Colonic mucosa (tissue), 4 donors: Measurements from ENCODE around the gene MSH2. TPM values are rescaled to one million over a fixed set of nuclear protein-coding genes. Genes with fewer than 3 reads are reported as not detected.
"Not testable (repeated sequence)": the region's sequence is repeated elsewhere in the genome, so short reads cannot be mapped to it uniquely, and the experiment has no call there.

Experiments used
- DNase-seq: peaks from one replicate; pipeline ENCODE4 v3.0.0-alpha.2; 2020
- H3K27ac ChIP-seq: fragments of 200-600 bp; one replicate; pipeline ENCODE4 v1.8.0; 2021
- H3K27me3 ChIP-seq: fragments of 200-600 bp; one replicate; pipeline ENCODE4 v1.8.0; 2021
- H3K36me3 ChIP-seq: fragments of 200-600 bp; one replicate; pipeline ENCODE4 v1.8.0; 2021
- H3K4me1 ChIP-seq: fragments of 200-600 bp; one replicate; pipeline ENCODE4 v1.8.0; 2021; ENCODE audit warnings: mild to moderate bottlenecking
- H3K4me3 ChIP-seq: fragments of 200-600 bp; one replicate; pipeline ENCODE4 v1.8.0; 2021
- H3K9ac ChIP-seq, 2 donors: one replicate each; pipeline ENCODE4 v1.7.0; 2013; ENCODE audit warnings: control low read depth in 2 of 2, low read depth in 2 of 2, low read length in 2 of 2
- H3K9me3 ChIP-seq: fragments of 200-600 bp; one replicate; pipeline ENCODE4 v1.8.0; 2021
- CTCF ChIP-seq: fragments of 200-600 bp; IDR thresholded peaks from one replicate; pipeline ENCODE4 v1.8.0; 2022; ENCODE audit warnings: antibody characterized with exemption, mild to moderate bottlenecking
- intact Hi-C: fragments of 100-400 bp; cut with DNase I; formaldehyde crosslinking; loops from one replicate; pipeline ENCODE4 v1.14.1; 2022
- total RNA-seq, 2 donors: library from RNA; stranded (reverse); fragmentation: NEBNext Ultra II Directional in 1 of 2; extraction: Animal tissue kit (Norgen Biotek cat#: 25700) in 1 of 2; gene quantifications; one replicate each; pipeline ENCODE4 v1.2.1, GENCODE V29; 2021
- donor health status: healthy.
- donor health status: DM: no; HTN: no; CAD: no.
- donor health status: DM: no; HTN: no; CAD: no.

MSH2 gene
- total RNA-seq, 2 donors from 2014 or later = 16.5 to 35.1 TPM

GRCh38 chr2:47429795-47430194 is 26.8 kb downstream of the MSH2 start:
- Histone ChIP-seq H3K36me3 (peaks cover 9% of the 10 kb centered on the region), H3K4me3 (no peak overlapping the region), H3K9ac (no peak overlapping the region), H3K27ac (no peak overlapping the region), H3K27me3 (no peaks in the 10 kb centered on the region), H3K9me3 (no peaks in the 10 kb centered on the region), H3K4me1 (no peaks in the 10 kb centered on the region)
- DNase-seq = no peak
- no peak for TF ChIP-seq CTCF
- intact Hi-C loops = loop anchor here (10.0 kb wide), 1 partner anchor 675 kb away; no protein-coding TSS in a partner anchor

GRCh38 chr2:47433006-47433405 is 30.1 kb downstream of the MSH2 start:
- not testable (repeated sequence) for H3K36me3 ChIP-seq, H3K9me3 ChIP-seq, H3K9ac ChIP-seq, H3K4me1 ChIP-seq, H3K27ac ChIP-seq, H3K27me3 ChIP-seq, DNase-seq, H3K4me3 ChIP-seq
- intact Hi-C loops = loop anchor here (10.0 kb wide), 1 partner anchor 672 kb away; no protein-coding TSS in a partner anchor

- intact Hi-C loops = loop anchor here (10.0 kb wide), 1 partner anchor 671 kb away; no protein-coding TSS in a partner anchor
- H3K9me3 ChIP-seq, H3K27me3 ChIP-seq, H3K9ac ChIP-seq, H3K4me3 ChIP-seq, H3K4me1 ChIP-seq, H3K27ac ChIP-seq, DNase-seq, H3K36me3 ChIP-seq: not testable (repeated sequence)
Measured at GRCh38 chr2:47433445-47433844, 30.5 kb downstream of the MSH2 start.

- Histone ChIP-seq H3K27me3 (no peaks in the 10 kb centered on the region), H3K27ac (no peak overlapping the region), H3K4me3 (no peak overlapping the region), H3K36me3 (no peaks in the 10 kb centered on the region), H3K9ac (no peak overlapping the region), H3K4me1 (no peaks in the 10 kb centered on the region), H3K9me3 (no peaks in the 10 kb centered on the region)
- no peak for DNase-seq
- TF ChIP-seq CTCF = peak; percentile 17
- intact Hi-C loops = loop anchor here (2.0 to 10.0 kb wide), 2 partner anchors 332 to 668 kb away; no protein-coding TSS in a partner anchor
Measured at GRCh38 chr2:47437287-47437686, 34.3 kb downstream of the MSH2 start.

- intact Hi-C loops = loop anchor here (10.0 kb wide), 1 partner anchor 667 kb away; no protein-coding TSS in a partner anchor
- no peaks in the 10 kb centered on the region for H3K4me1 ChIP-seq
- no peak overlapping the region for H3K4me3 ChIP-seq
- DNase-seq = no peak
- no peak for TF ChIP-seq CTCF
- no peak overlapping the region for H3K9ac ChIP-seq
- no peaks in the 10 kb centered on the region for H3K36me3 ChIP-seq
- H3K9me3 ChIP-seq = no peaks in the 10 kb centered on the region
- no peaks in the 10 kb centered on the region for H3K27me3 ChIP-seq
- H3K27ac ChIP-seq = no peak overlapping the region
Measured at GRCh38 chr2:47438106-47438505, 35.1 kb downstream of the MSH2 start.

GRCh38 chr2:47438783-47439182 is 35.8 kb downstream of the MSH2 start:
- Histone ChIP-seq H3K27ac (no peak overlapping the region), H3K36me3 (no peaks in the 10 kb centered on the region), H3K9ac (no peak overlapping the region), H3K4me1 (no peaks in the 10 kb centered on the region), H3K4me3 (no peak overlapping the region), H3K9me3 (no peaks in the 10 kb centered on the region), H3K27me3 (no peaks in the 10 kb centered on the region)
- no peak for TF ChIP-seq CTCF
- no peak for DNase-seq
- intact Hi-C loops = loop anchor here (10.0 kb wide), 1 partner anchor 666 kb away; no protein-coding TSS in a partner anchor
